HG03060 (cell line): Measurements from ENCODE around the gene EHD4.

Experiments used
- ATAC-seq: cut with Tn5 transposase; IDR thresholded peaks from one replicate; pipeline ENCODE4 v1.9.1; 2021; ENCODE audit warnings: low read depth, moderate number of reproducible peaks; ENCODE audit not compliant: unreplicated experiment

The EHD4 gene

DNA sequence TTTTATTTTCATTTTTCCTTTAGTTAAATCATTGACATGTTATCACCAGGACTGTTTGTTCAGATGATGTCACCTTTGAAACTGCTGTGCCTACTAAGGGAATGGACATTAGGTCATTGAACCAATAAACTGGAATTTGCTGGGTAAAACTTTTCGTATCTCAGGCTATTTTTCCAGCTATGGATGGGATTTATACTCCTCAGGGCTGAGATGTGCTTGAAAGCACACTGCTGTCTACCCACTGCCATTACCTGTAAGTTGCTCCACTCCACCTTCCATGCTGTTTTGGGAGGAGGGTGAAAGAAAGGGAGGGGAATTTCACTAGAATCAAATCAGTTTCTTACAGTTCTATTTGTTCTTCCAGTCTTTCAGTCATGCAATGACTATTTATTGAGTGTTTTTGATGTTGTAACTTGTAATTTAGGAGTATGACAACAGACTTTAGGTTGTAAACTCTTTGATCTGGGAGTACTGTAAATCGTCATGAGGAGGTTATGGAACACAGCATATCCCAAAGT, 11.3 kb downstream of the EHD4 start:
- no peak for ATAC-seq

DNA sequence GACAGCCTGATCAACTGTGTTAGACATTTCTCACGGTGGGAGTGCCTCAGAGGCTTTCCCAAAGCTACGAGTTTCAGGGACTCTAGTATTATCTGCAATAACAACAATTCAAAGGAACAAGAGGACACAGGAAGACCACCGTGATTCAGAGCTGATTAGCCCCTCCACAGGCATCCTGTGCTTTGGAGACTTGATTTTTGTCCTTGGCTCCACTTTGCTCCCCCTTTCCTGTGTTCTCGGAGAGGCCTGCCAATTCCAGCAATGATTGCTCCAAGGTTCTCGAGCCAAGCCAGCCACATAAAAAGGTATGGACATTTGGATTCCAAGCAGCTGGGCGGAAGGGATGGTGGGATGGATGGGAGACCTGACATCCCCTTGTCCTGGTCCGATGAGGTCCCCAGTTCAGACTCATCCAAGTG, 14.3 kb downstream of the EHD4 start:
- no peak for ATAC-seq

DNA sequence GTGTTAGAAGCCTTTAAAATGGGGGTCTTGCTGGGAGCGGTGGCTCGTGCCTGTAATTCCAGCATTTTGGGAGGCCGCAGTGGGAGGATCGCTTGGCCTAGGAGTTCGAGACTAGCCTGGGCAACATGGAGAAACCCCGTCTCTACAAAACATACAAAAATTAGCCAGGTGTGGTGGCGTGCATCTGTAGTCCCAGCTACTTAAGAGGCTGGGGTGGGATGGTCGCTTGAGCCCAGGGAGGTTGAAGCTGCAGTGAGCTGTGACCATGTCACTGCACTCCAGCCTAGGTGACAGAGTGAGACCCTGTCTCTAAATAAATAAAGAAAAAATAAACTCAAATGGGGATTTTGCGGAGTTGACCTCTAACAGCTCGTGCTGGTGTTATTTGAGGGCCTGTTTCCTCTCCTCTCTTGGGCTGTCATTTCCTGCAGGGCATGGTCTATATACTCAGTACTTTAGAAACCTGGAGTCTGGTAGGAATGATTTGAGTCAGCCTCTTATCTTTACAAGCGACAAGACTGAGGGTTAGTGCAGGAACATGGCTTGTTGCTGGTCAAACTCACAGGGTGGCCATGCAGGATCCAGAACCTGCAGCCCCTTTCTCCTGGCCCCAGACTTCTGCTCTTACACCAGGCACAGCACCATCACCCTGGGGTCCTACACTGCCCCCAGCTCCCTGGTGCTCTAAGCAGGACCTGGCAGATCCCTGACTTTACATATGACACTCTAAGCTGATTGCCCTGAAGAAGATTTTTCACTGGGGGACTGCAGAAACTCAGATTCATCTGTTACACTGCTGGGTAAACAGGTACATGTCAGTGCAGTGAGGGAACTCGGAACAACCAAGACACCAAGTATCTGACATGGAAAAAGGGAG, 15.1 kb downstream of the EHD4 start:
- no peak for ATAC-seq

DNA sequence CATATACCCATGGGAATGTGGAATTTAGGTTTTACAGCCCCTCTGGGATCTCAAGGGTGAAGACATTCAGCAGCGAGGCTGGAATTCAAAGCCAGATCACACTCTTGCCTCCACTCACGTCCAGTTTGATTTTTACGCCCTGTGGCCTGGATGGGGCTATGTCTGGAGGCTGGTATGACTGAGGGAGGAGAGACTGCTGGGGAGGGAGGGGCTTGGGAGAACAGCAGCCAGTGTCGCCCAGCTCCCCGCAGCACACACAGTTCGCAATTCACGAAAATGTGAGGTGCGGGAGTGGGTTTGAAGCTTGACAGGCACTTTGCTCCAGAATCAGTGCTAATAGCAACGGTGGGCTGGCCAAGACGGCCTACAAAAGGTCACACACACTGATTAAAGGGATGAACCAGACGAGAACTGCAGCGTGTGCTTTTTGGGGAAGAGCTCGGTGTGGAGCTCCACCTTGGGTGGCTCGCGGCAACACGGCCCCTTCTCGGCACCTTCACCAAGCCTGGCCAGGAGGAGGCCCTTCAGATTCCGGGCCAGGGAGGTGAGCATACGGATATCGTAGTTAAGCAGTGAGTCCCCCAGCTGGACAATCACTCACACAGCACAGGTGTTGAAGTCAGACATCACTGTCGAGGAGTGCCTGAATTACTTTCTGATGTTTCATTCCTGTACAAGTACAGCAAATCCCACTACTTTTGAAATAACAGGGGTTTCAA, 16.4 kb downstream of the EHD4 start:
- ATAC-seq: no peak

DNA sequence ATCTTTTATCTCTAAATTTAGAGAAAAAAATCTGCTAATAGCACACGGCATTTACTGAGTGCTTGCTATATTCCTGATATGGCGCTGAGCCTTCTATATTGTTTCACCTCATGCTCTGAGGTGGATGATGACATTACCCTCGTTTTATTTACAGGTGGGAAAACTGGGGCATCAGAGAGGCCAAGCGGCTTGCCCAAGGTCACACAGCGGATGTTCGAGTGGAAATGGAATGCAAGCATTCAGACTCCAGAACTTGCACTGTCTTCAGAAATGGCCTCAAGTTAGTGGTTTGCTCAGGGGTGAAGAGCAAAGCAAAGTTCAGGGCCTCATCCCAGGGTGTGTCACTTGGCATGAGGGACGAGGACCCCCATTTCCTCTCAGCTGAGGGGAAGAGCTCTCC, 17.3 kb downstream of the EHD4 start:
- no peak for ATAC-seq

DNA sequence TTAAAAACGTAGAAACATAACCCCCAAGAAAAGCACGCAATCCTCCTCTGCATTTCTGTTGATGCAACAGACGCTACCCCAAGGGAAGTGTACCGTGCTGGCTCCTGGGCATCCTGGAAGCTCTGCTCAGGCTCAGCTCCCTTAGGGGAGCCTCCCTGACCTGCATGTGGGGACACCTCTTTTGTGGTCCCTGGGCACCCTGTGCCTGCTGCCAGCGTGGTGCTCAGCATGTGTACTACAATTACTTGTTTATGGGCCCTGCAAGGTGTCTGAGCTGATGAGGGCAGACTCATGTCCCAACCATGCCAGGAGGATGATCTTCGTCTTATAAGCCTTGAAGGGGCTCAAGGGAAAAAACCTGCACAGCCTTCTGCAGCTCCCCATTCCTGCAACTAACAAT, 18.3 kb downstream of the EHD4 start:
- no peak for ATAC-seq

DNA sequence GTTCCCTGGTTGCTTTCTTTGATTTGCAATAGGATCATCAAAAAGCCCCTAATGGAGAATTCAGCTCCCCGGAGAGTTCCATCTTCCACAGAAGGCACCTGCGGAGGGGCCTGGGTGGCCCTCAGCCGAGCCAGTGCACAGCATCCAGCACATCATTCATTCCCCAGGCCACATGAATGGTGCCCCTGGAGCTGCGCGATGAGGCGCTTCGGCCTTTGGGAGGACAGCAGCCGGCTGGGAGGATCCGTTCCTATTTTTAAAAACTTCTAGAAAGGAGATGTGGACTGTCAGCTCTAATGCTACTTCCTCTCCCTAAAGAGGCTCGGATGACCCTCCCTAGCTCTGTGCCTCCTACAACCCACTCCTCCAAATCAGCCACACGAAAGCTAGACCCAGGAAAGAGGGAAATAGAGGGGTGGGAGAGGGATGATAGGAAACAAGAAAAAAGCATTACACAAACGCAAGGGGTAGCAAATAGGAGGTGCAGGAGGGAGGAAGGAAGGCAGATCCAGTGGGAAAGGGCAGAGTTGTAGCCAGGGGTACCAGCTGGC, 20.3 kb downstream of the EHD4 start:
- no peak for ATAC-seq

DNA sequence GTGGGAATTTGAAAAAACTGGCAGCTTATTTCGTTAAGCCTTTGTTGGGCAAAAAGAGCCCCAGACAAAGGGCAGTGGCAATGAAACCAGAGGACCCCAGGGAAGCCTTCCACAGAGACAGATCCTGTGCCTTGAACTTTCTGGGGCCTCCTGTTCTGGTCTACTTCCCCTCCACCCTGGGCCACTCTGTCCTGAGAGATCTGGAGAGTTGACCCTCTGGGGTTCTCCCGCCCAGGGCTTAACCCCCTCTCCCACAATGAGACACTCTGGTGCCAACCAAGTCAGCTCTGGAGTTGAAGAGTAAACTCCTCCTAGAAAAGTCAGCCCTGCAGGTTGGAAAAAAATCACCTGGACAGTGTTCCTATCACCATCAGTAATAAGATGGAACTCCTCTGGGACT, 20.8 kb downstream of the EHD4 start:
- ATAC-seq: no peak

DNA sequence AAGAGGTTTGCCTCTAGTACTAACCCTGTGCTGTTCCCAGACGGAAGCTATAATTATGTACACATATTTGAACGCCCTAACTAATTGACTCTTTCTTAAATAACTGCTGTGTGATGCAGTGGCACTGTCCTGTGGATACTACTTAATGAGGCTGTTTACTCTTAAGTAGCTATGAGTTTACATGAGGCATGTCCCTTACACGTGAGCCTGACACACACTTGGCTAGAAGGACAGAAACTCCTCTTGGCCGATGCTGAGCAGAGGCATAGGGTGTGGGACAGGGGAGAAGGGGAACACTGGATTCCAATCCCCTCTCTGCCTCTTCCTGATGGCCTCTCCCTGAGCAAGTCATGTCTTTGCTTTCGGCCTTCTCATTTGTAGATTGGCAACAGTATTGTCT, 21.9 kb downstream of the EHD4 start:
- ATAC-seq: no peak

DNA sequence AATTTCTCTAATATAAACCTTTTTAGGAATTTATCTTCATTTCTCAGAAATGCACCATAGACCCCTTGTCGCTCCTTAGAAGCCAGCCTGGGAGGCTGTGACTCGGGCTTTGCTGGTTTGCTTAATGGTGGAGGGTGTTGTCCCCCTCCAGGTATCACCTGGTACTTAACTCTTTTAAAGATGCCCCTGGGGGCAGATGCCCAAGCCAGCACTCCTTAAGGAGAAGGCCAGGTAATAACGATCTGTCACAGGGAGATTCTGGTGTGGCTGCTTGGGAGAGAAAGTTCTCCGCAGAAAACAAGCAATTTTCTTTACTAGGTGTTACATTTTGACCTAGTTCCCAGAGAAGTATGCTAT, 22.3 kb downstream of the EHD4 start:
- no peak for ATAC-seq

DNA sequence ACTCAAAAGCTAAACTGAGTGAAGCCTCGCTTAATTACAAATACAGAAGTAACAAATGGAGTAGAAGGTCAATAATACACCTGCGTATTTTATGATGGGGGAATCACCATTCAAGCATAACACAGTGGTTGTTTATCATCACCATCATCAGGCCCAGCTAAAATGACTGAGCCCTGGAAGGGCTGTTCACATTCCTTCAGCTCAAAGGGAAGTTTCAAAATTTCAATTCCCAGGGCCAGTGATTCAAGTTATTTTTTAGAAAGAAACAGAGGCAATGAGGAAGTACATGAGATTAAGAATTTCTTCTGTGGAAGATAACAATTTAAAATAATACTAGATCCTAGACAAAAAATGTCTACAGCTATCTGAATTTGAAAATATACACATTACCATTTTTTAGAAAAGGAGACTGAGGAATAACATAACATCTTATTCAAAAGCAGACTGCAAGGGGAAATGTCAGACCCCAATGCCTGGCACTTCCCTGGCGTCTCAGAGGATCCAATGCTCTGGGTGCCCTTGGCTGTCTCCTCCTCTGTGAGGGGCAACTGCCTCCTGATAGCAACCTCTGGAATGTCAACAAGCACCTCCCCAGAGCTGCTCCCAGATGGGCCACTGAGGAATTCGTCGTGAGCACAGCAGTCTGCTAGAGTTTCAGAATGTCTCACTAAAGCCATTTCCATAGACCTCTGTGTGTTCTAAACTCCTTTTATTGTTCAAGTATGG, 22.8 kb downstream of the EHD4 start:
- ATAC-seq: no peak

DNA sequence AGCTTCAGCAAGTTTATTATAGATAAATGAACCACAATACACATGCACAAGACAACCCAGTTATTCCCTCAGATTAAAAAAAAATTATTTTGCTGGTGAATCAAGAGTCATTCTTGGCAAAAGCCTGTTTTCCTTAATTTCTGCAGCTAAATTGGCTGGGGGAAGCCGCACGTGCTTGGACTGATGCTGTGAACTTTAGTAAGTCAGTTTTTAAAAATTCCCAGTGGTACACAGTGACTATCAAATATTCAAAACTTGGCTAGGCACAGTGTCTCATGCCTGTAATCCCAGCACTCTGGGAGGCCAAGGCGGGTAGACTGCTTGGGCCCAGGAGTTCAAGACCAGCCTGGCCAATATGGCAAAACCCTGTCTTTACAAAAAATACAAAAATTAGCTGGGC, 23.9 kb downstream of the EHD4 start:
- ATAC-seq: no peak

DNA sequence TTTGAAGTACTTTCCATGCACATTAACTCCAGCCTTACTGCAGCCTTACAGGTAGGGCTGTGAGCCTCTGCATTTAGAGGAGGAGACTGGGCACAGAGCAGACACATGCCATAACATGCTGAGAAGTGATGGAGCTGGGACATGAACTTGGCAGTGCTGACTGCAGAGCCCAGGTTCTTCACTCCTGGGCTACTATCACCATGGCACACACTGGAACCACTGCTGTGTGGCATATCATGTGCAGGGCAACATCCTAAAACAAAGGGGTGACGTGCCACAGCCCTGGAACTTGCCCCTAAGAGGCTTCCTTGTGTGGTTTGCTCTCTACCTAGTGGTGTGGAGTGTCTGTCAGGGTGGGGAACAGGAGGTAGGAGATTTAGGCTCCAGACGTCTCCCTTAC, 25.4 kb downstream of the EHD4 start:
- ATAC-seq: no peak

DNA sequence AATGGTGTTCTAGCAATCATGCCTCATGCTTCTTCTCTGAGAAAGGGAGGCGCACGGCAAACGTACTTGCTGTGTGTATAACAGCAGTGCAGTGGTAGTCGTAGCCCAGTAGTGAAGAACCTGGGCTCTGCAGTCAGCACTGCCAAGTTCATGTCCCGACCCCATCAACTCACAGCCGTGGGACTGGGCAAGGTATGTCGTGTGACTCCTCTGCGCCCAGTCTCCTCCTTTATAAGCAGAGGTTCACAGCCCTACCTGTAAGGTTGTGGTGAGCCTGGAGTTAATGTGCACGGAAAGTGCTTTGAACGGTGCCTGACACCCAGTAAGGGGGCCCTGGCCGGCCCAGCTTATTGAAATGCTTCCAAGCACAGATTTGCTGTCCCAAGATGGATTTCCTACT, 26.6 kb downstream of the EHD4 start:
- ATAC-seq: no peak

DNA sequence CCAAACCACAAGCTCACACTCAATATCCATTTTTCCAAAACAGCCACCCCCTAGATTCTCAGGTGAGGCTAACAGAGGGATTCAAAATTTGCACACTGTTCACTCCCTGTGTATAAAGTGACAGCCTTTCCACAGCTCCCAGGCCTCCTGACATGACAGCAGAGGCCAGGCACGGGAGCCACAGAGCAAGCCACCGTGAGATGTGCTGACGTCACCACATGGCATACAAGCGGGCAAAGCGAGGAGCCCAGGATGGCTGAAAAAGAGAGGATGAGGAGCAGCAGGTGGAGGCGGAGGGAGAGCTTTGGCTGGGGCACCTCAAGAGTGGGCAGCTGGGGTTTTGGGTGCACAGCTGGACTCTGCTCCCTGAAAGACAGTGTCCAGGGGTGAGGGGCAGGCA, 27.1 kb downstream of the EHD4 start:
- ATAC-seq: no peak

DNA sequence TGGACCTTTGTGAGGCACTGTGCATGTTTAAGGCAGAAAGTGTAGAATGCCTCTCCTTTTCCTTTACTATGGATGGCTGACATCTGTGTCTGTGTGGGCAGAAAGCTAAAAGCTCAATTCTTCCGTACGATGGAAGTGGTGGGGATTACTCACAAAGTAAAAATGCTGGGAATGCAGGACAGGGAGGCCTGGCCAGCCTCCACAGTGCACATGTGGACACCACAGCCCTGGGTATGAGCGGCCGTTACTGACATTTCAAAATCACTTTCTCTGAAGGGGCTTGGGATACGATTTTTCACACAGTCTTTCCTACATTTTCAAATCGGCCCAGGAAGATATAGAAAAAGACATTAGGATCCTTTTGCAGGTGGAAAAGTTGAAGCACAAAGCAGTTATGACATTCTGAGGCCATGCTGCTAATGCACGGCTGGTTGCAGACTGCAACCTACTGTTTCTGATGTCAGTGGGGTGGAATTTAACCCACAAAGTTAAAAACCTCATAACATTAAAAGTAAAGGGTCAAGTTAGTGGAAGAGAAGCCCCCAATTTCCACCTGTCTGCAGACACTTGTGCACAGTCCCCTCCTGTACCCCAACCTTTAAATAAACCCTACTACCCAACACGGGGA, 27.9 kb downstream of the EHD4 start:
- ATAC-seq: no peak

DNA sequence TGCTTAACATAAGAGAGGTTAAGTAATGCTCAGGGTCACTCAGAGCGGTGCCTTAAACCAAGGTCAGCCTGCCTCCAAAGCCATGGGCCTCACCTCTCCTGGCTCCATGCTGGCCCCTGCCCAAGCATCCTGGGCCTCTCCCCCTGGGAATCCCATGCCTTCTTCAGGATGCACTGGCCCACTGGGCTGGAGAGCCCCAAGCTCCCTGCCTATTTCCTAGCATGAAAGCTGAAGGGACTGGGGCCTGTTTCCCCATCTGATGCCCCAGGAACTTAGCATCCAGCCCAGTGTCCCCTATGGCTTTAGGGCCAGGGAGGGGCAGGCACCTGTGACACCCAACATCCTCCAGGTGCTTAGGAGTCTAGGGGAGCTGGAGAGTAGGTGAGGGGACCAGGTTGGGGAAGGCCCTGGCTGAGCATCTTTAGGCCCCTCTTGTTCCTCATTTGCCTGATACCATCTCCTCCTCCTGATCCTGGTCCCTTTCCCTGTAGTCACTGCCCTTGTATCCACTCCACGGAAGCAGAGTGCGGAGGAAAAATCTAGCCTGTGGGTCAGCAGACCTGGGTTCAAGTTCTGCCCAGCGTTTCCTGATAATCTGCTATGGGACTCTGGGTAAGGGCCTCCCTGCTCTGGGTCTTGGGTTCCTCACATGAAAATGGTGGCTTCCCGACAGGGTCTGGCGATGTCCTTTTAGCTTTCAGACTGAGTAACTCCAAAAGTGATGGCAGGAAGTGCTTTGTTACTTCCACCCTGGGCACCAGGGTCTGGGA, 28.6 kb downstream of the EHD4 start:
- ATAC-seq: no peak

DNA sequence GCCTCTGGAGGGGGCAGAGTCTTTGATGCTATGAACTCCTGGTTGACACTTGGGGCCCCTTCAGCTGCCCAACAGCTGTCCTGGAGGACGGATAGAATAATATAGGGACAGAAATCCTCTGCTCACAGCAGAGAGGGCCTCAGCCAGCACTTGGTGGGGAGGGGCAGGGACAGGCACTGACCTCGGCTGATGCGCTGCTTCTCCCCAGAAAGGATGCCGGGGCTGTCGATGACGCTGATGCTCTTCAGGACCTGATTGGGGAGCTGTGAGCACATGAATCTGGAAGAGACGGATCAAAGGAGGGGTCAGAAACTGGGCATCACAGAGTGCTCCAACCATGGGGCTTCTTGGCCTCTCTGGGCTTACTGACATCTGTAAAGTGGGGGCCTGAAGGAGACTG, 29.5 kb downstream of the EHD4 start:
- ATAC-seq: no peak

DNA sequence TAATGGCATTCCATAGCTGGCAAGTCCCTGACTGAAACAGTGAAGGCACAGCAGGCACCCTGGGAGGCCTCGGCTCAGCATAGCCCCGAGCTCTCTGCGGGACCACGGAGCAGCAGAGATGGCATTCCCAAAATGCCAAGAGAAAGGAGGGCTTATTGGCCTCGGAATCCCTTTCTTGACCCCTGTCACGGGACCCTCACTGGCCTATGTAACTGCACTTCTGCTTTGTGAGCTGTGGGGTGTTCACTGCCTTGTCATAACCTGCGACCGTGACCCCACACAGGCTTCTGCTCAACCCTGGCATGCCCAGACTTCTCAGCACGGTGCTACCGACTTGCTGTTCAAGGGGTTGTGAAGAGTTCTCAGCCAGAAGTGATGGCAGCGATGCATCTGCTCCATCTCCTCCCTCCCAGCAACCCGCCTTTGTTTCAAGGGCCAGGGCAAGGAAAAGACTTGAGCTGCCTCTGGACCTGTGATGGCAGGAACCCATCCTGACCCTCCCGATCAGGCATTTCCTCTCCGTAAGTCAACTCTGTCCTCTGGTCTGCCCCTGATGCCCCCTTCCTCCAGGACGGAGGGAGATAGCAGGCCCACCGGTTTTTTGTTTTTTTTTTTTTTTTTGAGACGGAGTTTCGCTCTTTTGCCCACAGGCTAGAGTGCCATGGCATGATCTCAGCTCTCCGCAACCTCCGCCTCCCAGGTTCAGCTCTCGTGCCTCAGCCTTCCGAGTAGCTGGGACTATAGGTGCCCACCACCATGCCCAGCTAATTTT, 30.5 kb downstream of the EHD4 start:
- ATAC-seq: no peak
